ENCODE data around the gene NOL9. TPM values are rescaled to one million over a fixed set of nuclear protein-coding genes. Genes with fewer than 3 reads are reported as not detected.

The NOL9 gene
- polyA plus RNA-seq, 1 of the 3 experiments (the other 2 are of a cell fraction): 7.1 TPM

GRCh38 chr1:6588893-6589520, 34.7 kb upstream of the NOL9 start:
- Histone ChIP-seq H3K36me3 (replicated peaks in 1 of 2; ENCODE audit: control insufficient read depth in 1 of 2, insufficient read depth in 2 of 2, low read length in 1 of 2) (peaks cover 0 to 42% of the 10 kb centered on the region in 2 experiments), H3F3A (replicated peaks; ENCODE audit: insufficient read depth) (no peaks in the 10 kb centered on the region), H4K20me1 (ENCODE audit: insufficient read depth) (no peaks in the 10 kb centered on the region), H3K27ac (ENCODE audit: low read depth in 2 of 2, low read length in 1 of 2) (no peak overlapping the region), H3K4me3 (ENCODE audit: low read depth in 2 of 2, low read length in 1 of 2) (no peak overlapping the region), H3K9me3 (no peaks in the 10 kb centered on the region), H2AFZ (ENCODE audit: low read depth) (no peak overlapping the region), H3K27me3 (ENCODE audit: insufficient read depth) (no peaks in the 10 kb centered on the region), H3K4me2 (no peak overlapping the region), H3K9ac (no peak overlapping the region), H3K79me2 (ENCODE audit: insufficient read depth) (peaks cover 3% of the 10 kb centered on the region; the same call in 1 of the 2 replicates), H3K4me1 (ENCODE audit: control insufficient read depth in 1 of 2, insufficient read depth in 2 of 2, low read depth in 1 of 2, low read length in 1 of 2) (no peaks in the 10 kb centered on the region), H3K9me2 (no peaks in the 10 kb centered on the region)
- WGBS (ENCODE audit: low lambda C conversion rate): 92% methylated on average over 16 of the region's 24 CpGs
- POLR2A ChIA-PET: interaction anchor here (1.5 kb wide), 1 partner anchor 9 kb away, joined by 5 read pairs; the partner anchor contains the start of gene ZBTB48
- TF ChIP-seq MAX (IDR thresholded peaks at IDR 0.05; ENCODE audit: low read depth) (no peak), EP300 (IDR thresholded peaks at IDR 0.05; ENCODE audit: borderline replicate concordance in 1 of 2, low read depth in 1 of 2, low read length in 1 of 2) (no peak), ELF1 (IDR thresholded peaks at IDR 0.05) (no peak), MXI1 (IDR thresholded peaks at IDR 0.05; ENCODE audit: low read depth, low read length) (no peak), NFIC (IDR thresholded peaks at IDR 0.05; ENCODE audit: borderline replicate concordance) (no peak), RAD21 (IDR thresholded peaks at IDR 0.05; ENCODE audit: low read length) (no peak), GATA2 (CRISPR knock-in tag; IDR thresholded peaks at IDR 0.05) (no peak), MEF2A (IDR thresholded peaks at IDR 0.05; ENCODE audit: borderline replicate concordance, low read depth) (no peak), GABPA (IDR thresholded peaks at IDR 0.05; ENCODE audit: low read depth) (no peak), PBX3 (IDR thresholded peaks at IDR 0.05) (no peak)
- CTCF ChIA-PET: interaction anchor here (0.7 to 1.5 kb wide), 5 partner anchors 8 to 103 kb away, joined by 3 read pairs; partner anchors contain the start of genes KLHL21 and NOL9
- DNase-seq: no peak

- H4K20me1 ChIP-seq (ENCODE audit: insufficient read depth): no peaks in the 10 kb centered on the region
- H3K9me2 ChIP-seq: no peaks in the 10 kb centered on the region
- TF ChIP-seq MEF2A (IDR thresholded peaks at IDR 0.05; ENCODE audit: borderline replicate concordance, low read depth): no peak
- TF ChIP-seq TAF1 (IDR thresholded peaks at IDR 0.05; ENCODE audit: borderline replicate concordance, low read depth, low read length): no peak
- TF ChIP-seq USF1 (IDR thresholded peaks at IDR 0.05; ENCODE audit: borderline replicate concordance, low read depth): no peak
- no peak for TF ChIP-seq REST (IDR thresholded peaks at IDR 0.05; ENCODE audit: low read depth, low read length)
- TF ChIP-seq FOXJ3 (CRISPR knock-in tag; IDR thresholded peaks at IDR 0.05): no peak
- TF ChIP-seq USF2 (IDR thresholded peaks at IDR 0.05; ENCODE audit: borderline replicate concordance, low read depth, low read length): no peak
- no peak for TF ChIP-seq NFIC (IDR thresholded peaks at IDR 0.05; ENCODE audit: borderline replicate concordance)
- no peak for TF ChIP-seq GATA2 (CRISPR knock-in tag; IDR thresholded peaks at IDR 0.05)
- no peak for TF ChIP-seq IRF3 (IDR thresholded peaks at IDR 0.05; ENCODE audit: low read depth, low read length)
- TF ChIP-seq RFX5 (IDR thresholded peaks at IDR 0.05; ENCODE audit: low read length): no peak
Measured at GRCh38 chr1:6588128-6588892, 34.0 kb upstream of the NOL9 start.

More at GRCh38 chr1:6588128-6588892, 34.0 kb upstream of the NOL9 start:
- H3K27me3 ChIP-seq (ENCODE audit: insufficient read depth): no peaks in the 10 kb centered on the region
- ChIA-PET POLR2A (no interaction called here), CTCF (interaction anchor here (0.7 to 1.3 kb wide), 3 partner anchors 29 to 102 kb away, joined by 3 read pairs; partner anchors contain the start of gene NOL9)
- H3K4me1 ChIP-seq (ENCODE audit: control insufficient read depth in 1 of 2, insufficient read depth in 2 of 2, low read depth in 1 of 2, low read length in 1 of 2): no peaks in the 10 kb centered on the region
- no peak overlapping the region for H2AFZ ChIP-seq (ENCODE audit: low read depth)
- no peak overlapping the region for H3K27ac ChIP-seq (ENCODE audit: low read depth in 2 of 2, low read length in 1 of 2)
- H3K79me2 ChIP-seq (ENCODE audit: insufficient read depth): peaks cover 3% of the 10 kb centered on the region; the same call in 1 of the 2 replicates
- no peak overlapping the region for H3K4me3 ChIP-seq (ENCODE audit: low read depth in 2 of 2, low read length in 1 of 2)
- no peak for DNase-seq
- H3K4me2 ChIP-seq: no peak overlapping the region
- no peak overlapping the region for H3K9ac ChIP-seq
- 81% methylated on average over 13 of the region's 25 CpGs for WGBS (ENCODE audit: low lambda C conversion rate)
- no peaks in the 10 kb centered on the region for H3F3A ChIP-seq (replicated peaks; ENCODE audit: insufficient read depth)
- no peaks in the 10 kb centered on the region for H3K9me3 ChIP-seq
- peaks cover 0 to 35% of the 10 kb centered on the region in 2 experiments for H3K36me3 ChIP-seq (replicated peaks in 1 of 2; ENCODE audit: control insufficient read depth in 1 of 2, insufficient read depth in 2 of 2, low read length in 1 of 2)
